ENCODE measurements around the gene B3GLCT.

The B3GLCT gene

GRCh38 chr13:31221057-31221456 is 21.3 kb downstream of the B3GLCT start:
- Histone ChIP-seq H3K36me3 (ENCODE audit: insufficient read depth, low read length) (peaks cover 4% of the 10 kb centered on the region; the same call in 1 of the 2 replicates), H3K9ac (ENCODE audit: insufficient read length) (no peak overlapping the region), H3K27ac (no peak overlapping the region), H3K9me3 (ENCODE audit: low read depth, low read length) (no peaks in the 10 kb centered on the region), H3K4me3 (no peak overlapping the region)
- TF ChIP-seq POLR2AphosphoS5 (IDR thresholded peaks at IDR 0.05; ENCODE audit: borderline replicate concordance, low read depth, low read length) = no peak
- no peak for TF ChIP-seq EZH2 (IDR thresholded peaks at IDR 0.05)
- TF ChIP-seq FOXP2 (optimal IDR thresholded peaks at IDR 0.05; ENCODE audit: control extremely low read depth, extremely low read length, insufficient read depth) = no peak
- no peak for DNase-seq (ENCODE audit: low read depth, low spot score)

GRCh38 chr13:31223215-31223614 is 23.4 kb downstream of the B3GLCT start:
- no peak overlapping the region for H3K9ac ChIP-seq (ENCODE audit: insufficient read length)

DNA sequence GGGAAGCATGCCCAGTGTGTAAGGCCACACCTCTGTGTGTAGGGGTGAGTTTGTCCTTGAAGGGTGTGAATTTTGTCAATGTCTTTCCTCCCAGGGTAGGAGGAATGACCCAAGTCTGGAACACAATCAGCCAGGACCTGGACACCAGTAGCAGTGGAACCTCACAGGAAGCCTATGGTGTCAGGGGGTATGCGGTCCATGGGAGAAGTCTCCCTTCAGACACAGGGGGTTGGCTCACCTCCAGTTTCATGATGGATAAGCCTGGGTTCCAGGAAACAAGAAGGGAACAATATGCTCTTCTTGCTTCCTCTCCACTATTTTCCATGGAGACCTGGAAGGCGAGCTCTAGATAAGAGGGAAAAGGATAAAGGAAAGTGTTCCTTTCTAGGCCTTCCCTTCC is 23.9 kb downstream of the B3GLCT start:
- no peak overlapping the region for H3K4me3 ChIP-seq
- H3K9me3 ChIP-seq (ENCODE audit: low read depth, low read length) = no peaks in the 10 kb centered on the region
- TF ChIP-seq FOXP2 (optimal IDR thresholded peaks at IDR 0.05; ENCODE audit: control extremely low read depth, extremely low read length, insufficient read depth) (no peak), EZH2 (IDR thresholded peaks at IDR 0.05) (no peak), POLR2AphosphoS5 (IDR thresholded peaks at IDR 0.05; ENCODE audit: borderline replicate concordance, low read depth, low read length) (no peak)
- no peak overlapping the region for H3K9ac ChIP-seq (ENCODE audit: insufficient read length)
- no peak for DNase-seq (ENCODE audit: low read depth, low spot score)
- H3K36me3 ChIP-seq (ENCODE audit: insufficient read depth, low read length) = no peaks in the 10 kb centered on the region
- H3K27ac ChIP-seq = no peak overlapping the region

More at GRCh38 chr13:31223215-31223614, 23.4 kb downstream of the B3GLCT start:
- H3K9me3 ChIP-seq (ENCODE audit: low read depth, low read length) = no peaks in the 10 kb centered on the region
- no peak overlapping the region for H3K27ac ChIP-seq
- no peaks in the 10 kb centered on the region for H3K36me3 ChIP-seq (ENCODE audit: insufficient read depth, low read length)
- TF ChIP-seq EZH2 (IDR thresholded peaks at IDR 0.05) (no peak), POLR2AphosphoS5 (IDR thresholded peaks at IDR 0.05; ENCODE audit: borderline replicate concordance, low read depth, low read length) (no peak)
- DNase-seq (ENCODE audit: low read depth, low spot score) = no peak
- H3K4me3 ChIP-seq = no peak overlapping the region

GRCh38 chr13:31224174-31224669 is 24.4 kb downstream of the B3GLCT start:
- Histone ChIP-seq H3K27ac (no peak overlapping the region), H3K9me3 (ENCODE audit: low read depth, low read length) (no peaks in the 10 kb centered on the region), H3K36me3 (ENCODE audit: insufficient read depth, low read length) (no peaks in the 10 kb centered on the region), H3K4me3 (no peak overlapping the region), H3K9ac (ENCODE audit: insufficient read length) (no peak overlapping the region)
- TF ChIP-seq FOXP2 (optimal IDR thresholded peaks at IDR 0.05; ENCODE audit: control extremely low read depth, extremely low read length, insufficient read depth) (no peak), EZH2 (IDR thresholded peaks at IDR 0.05) (no peak), POLR2AphosphoS5 (IDR thresholded peaks at IDR 0.05; ENCODE audit: borderline replicate concordance, low read depth, low read length) (no peak)
- no peak for DNase-seq (ENCODE audit: low read depth, low spot score)

GRCh38 chr13:31224963-31225559 is 25.3 kb downstream of the B3GLCT start:
- TF ChIP-seq POLR2AphosphoS5 (IDR thresholded peaks at IDR 0.05; ENCODE audit: borderline replicate concordance, low read depth, low read length) = no peak
- no peak for TF ChIP-seq EZH2 (IDR thresholded peaks at IDR 0.05)
- no peak for TF ChIP-seq FOXP2 (optimal IDR thresholded peaks at IDR 0.05; ENCODE audit: control extremely low read depth, extremely low read length, insufficient read depth)
- Histone ChIP-seq H3K36me3 (ENCODE audit: insufficient read depth, low read length) (no peaks in the 10 kb centered on the region), H3K27ac (no peak overlapping the region), H3K4me3 (no peak overlapping the region), H3K9me3 (ENCODE audit: low read depth, low read length) (no peaks in the 10 kb centered on the region), H3K9ac (ENCODE audit: insufficient read length) (no peak overlapping the region)
- DNase-seq (ENCODE audit: low read depth, low spot score) = no peak

GRCh38 chr13:31225998-31226675 is 26.4 kb downstream of the B3GLCT start:
- Histone ChIP-seq H3K27ac (no peak overlapping the region), H3K4me3 (no peak overlapping the region), H3K36me3 (ENCODE audit: insufficient read depth, low read length) (no peaks in the 10 kb centered on the region), H3K9ac (ENCODE audit: insufficient read length) (no peak overlapping the region), H3K9me3 (ENCODE audit: low read depth, low read length) (no peaks in the 10 kb centered on the region)
- no peak for TF ChIP-seq EZH2 (IDR thresholded peaks at IDR 0.05)
- no peak for TF ChIP-seq FOXP2 (optimal IDR thresholded peaks at IDR 0.05; ENCODE audit: control extremely low read depth, extremely low read length, insufficient read depth)
- no peak for TF ChIP-seq POLR2AphosphoS5 (IDR thresholded peaks at IDR 0.05; ENCODE audit: borderline replicate concordance, low read depth, low read length)
- no peak for DNase-seq (ENCODE audit: low read depth, low spot score)

- TF ChIP-seq EZH2 (IDR thresholded peaks at IDR 0.05) (no peak), FOXP2 (optimal IDR thresholded peaks at IDR 0.05; ENCODE audit: control extremely low read depth, extremely low read length, insufficient read depth) (no peak), POLR2AphosphoS5 (IDR thresholded peaks at IDR 0.05; ENCODE audit: borderline replicate concordance, low read depth, low read length) (no peak)
- Histone ChIP-seq H3K4me3 (no peak overlapping the region), H3K9me3 (ENCODE audit: low read depth, low read length) (no peaks in the 10 kb centered on the region), H3K27ac (no peak overlapping the region), H3K36me3 (ENCODE audit: insufficient read depth, low read length) (no peaks in the 10 kb centered on the region), H3K9ac (ENCODE audit: insufficient read length) (no peak overlapping the region)
- DNase-seq (ENCODE audit: low read depth, low spot score) = no peak
Observed at GRCh38 chr13:31227063-31227462, 27.3 kb downstream of the B3GLCT start.

GRCh38 chr13:31227870-31228269 is 28.1 kb downstream of the B3GLCT start:
- no peak for DNase-seq (ENCODE audit: low read depth, low spot score)
- Histone ChIP-seq H3K9ac (ENCODE audit: insufficient read length) (no peak overlapping the region), H3K9me3 (ENCODE audit: low read depth, low read length) (no peaks in the 10 kb centered on the region), H3K27ac (no peak overlapping the region), H3K4me3 (no peak overlapping the region), H3K36me3 (ENCODE audit: insufficient read depth, low read length) (no peaks in the 10 kb centered on the region)
- TF ChIP-seq FOXP2 (optimal IDR thresholded peaks at IDR 0.05; ENCODE audit: control extremely low read depth, extremely low read length, insufficient read depth) (no peak), EZH2 (IDR thresholded peaks at IDR 0.05) (no peak), POLR2AphosphoS5 (IDR thresholded peaks at IDR 0.05; ENCODE audit: borderline replicate concordance, low read depth, low read length) (no peak)

Measured in SK-N-MC (cell line).